HG03354 (cell line): ENCODE measurements around the gene RAPGEF3.

Experiments used
- ATAC-seq: cut with Tn5 transposase; IDR thresholded peaks from one replicate; pipeline ENCODE4 v1.9.1; 2021; ENCODE audit warnings: mild to moderate bottlenecking; ENCODE audit not compliant: unreplicated experiment, poor library complexity, severe bottlenecking

Gene RAPGEF3

GRCh38 chr12:47732504-47732903 lies 26.2 kb downstream of the RAPGEF3 start:
- no peak for ATAC-seq

- ATAC-seq: no peak
Measured at GRCh38 chr12:47731723-47732122, 27.0 kb downstream of the RAPGEF3 start.

GRCh38 chr12:47730341-47730744 lies 28.3 kb downstream of the RAPGEF3 start:
- ATAC-seq: no peak

- ATAC-seq: no peak
Measured at GRCh38 chr12:47729233-47729632, 29.4 kb downstream of the RAPGEF3 start.

GRCh38 chr12:47725893-47726292 lies 32.8 kb downstream of the RAPGEF3 start:
- peak; percentile 90 for ATAC-seq

GRCh38 chr12:47725091-47725772 lies 33.4 kb downstream of the RAPGEF3 start, which contains the start of gene ENDOU:
TSS of gene ENDOU (minus strand) at chr12:47725490. CDS start at chr12:47725413, 77 bp downstream.
- no peak for ATAC-seq

- no peak for ATAC-seq
Measured at GRCh38 chr12:47722941-47723631, 35.6 kb downstream of the RAPGEF3 start.

GRCh38 chr12:47722136-47722834 lies 36.4 kb downstream of the RAPGEF3 start:
- no peak for ATAC-seq

- ATAC-seq: no peak
Measured at GRCh38 chr12:47721431-47721973, 37.2 kb downstream of the RAPGEF3 start.

GRCh38 chr12:47718531-47718930 lies 40.1 kb downstream of the RAPGEF3 start:
- ATAC-seq: no peak

- peak; percentile 74 for ATAC-seq
Measured at GRCh38 chr12:47717443-47718193, 41.1 kb downstream of the RAPGEF3 start.

GRCh38 chr12:47717046-47717442 lies 41.6 kb downstream of the RAPGEF3 start:
- ATAC-seq: no peak

- no peak for ATAC-seq
Measured at GRCh38 chr12:47715877-47716548, 42.7 kb downstream of the RAPGEF3 start.

GRCh38 chr12:47715393-47715876 lies 43.2 kb downstream of the RAPGEF3 start:
- ATAC-seq: peak; percentile 75

GRCh38 chr12:47714826-47715386 lies 43.8 kb downstream of the RAPGEF3 start:
- no peak for ATAC-seq

- ATAC-seq: no peak
Measured at GRCh38 chr12:47712171-47712570, 46.5 kb downstream of the RAPGEF3 start.

- ATAC-seq: no peak
Measured at GRCh38 chr12:47711448-47711847, 47.2 kb downstream of the RAPGEF3 start.

GRCh38 chr12:47710278-47710677 lies 48.4 kb downstream of the RAPGEF3 start:
- no peak for ATAC-seq

GRCh38 chr12:47709671-47710070 lies 49.0 kb downstream of the RAPGEF3 start:
- no peak for ATAC-seq
